UCSD-AML1 (cell line): ENCODE measurements around the gene KIAA1671.

Experiments
- DNase-seq: peaks from one replicate; lab custom pipeline; 2025; ENCODE audit not compliant: unreplicated experiment; lab: John Stamatoyannopoulos, UW

Gene KIAA1671

GRCh38 chr22:25084405-25085107 is 132.0 kb downstream of the KIAA1671 start:
- no peak for DNase-seq

- no peak for DNase-seq
Observed at GRCh38 chr22:25085156-25085555, 132.6 kb downstream of the KIAA1671 start.

GRCh38 chr22:25085930-25086901 is 133.7 kb downstream of the KIAA1671 start:
- DNase-seq: peak; percentile 51

- no peak for DNase-seq
Observed at GRCh38 chr22:25086902-25087282, 134.4 kb downstream of the KIAA1671 start.

- no peak for DNase-seq
Observed at GRCh38 chr22:25090225-25090890, 137.8 kb downstream of the KIAA1671 start.

- DNase-seq: no peak
Observed at GRCh38 chr22:25091458-25091857, 138.9 kb downstream of the KIAA1671 start.

- no peak for DNase-seq
Observed at GRCh38 chr22:25092119-25092518, 139.6 kb downstream of the KIAA1671 start.

- no peak for DNase-seq
Observed at GRCh38 chr22:25094579-25094978, 142.1 kb downstream of the KIAA1671 start.

- DNase-seq: no peak
Observed at GRCh38 chr22:25095869-25096268, 143.4 kb downstream of the KIAA1671 start.

- DNase-seq: no peak
Observed at GRCh38 chr22:25096638-25097405, 144.3 kb downstream of the KIAA1671 start.

GRCh38 chr22:25098445-25099081 is 146.0 kb downstream of the KIAA1671 start:
- DNase-seq: no peak

GRCh38 chr22:25099202-25099601 is 146.7 kb downstream of the KIAA1671 start:
- DNase-seq: no peak

GRCh38 chr22:25100402-25100801 is 147.9 kb downstream of the KIAA1671 start:
- no peak for DNase-seq

GRCh38 chr22:25100948-25101347 is 148.4 kb downstream of the KIAA1671 start:
- DNase-seq: no peak

GRCh38 chr22:25101501-25101900 is 149.0 kb downstream of the KIAA1671 start:
- DNase-seq: no peak

- DNase-seq: no peak
Observed at GRCh38 chr22:25101986-25102385, 149.5 kb downstream of the KIAA1671 start.

GRCh38 chr22:25102722-25103121 is 150.2 kb downstream of the KIAA1671 start:
- no peak for DNase-seq

GRCh38 chr22:25104367-25104766 is 151.9 kb downstream of the KIAA1671 start:
- DNase-seq: no peak

GRCh38 chr22:25105817-25106650 is 153.5 kb downstream of the KIAA1671 start:
- DNase-seq: no peak
